Skin epidermis (tissue), 12 donors: Measurements from ENCODE around the gene AGT.
"Not testable (repeated sequence)": the region's sequence is repeated elsewhere in the genome, so short reads cannot be mapped to it uniquely, and the experiment has no call there.

ENCODE experiments used
- H3K27ac ChIP-seq, 21 experiments: fragments of 200-600 bp; sonication (generic) in 11 of 21; one replicate each; pipeline ENCODE4 v1.5.0; 2020; ENCODE audit warnings: mild to moderate bottlenecking in 3 of 21, inconsistent platforms in 2 of 21, moderate library complexity in 2 of 21
- H3K4me3 ChIP-seq, 7 experiments: fragments of 200-600 bp; sonication (generic) in 2 of 7; one replicate each; pipeline ENCODE4 v1.5.0; 2020; ENCODE audit warnings: inconsistent platforms in 2 of 7, mild to moderate bottlenecking in 2 of 7, moderate library complexity in 1 of 7

The AGT gene

DNA sequence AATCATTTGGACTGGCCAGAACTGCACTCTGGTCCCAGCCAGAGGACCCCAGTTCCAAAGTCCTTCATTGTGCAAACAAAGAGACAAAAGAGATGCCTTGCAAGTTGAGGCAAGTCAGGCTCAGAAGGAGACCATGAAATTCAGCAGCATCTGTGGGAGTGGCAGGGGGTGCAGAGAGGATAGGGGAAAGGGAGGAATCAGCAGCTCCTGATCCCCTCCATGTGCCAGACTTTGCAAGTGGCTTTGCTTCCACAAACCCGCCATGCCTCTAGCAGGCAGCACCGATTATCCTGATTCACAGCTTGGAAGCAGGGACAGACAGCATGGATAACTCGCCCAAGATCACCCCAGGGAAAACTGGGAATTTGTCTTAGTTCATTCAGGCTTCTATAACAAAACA, 31.1 kb upstream of the AGT start:
- H3K4me3 ChIP-seq = no peak overlapping the region
- H3K27ac ChIP-seq = no peak overlapping the region

DNA sequence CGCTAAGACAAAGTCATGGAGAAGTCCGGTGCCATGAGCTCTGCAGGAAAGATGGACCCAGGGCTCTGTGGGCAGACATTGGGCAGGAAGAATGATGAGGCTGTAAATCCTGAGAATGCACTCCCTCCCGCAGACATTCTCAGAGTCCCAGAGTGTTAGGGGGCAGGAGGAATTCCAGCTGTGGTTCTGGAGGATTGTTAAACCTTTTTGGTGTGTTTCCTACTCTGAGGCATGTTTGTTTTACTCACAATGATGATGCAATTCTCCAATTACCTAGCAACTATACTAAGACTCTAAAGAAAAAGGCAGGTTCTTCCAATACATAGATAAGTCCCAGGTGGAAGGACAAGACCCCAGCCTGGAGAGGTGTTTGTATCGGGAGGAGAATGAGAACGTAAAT, 30.5 kb upstream of the AGT start:
- Histone ChIP-seq H3K27ac (no peak overlapping the region), H3K4me3 (no peak overlapping the region)

DNA sequence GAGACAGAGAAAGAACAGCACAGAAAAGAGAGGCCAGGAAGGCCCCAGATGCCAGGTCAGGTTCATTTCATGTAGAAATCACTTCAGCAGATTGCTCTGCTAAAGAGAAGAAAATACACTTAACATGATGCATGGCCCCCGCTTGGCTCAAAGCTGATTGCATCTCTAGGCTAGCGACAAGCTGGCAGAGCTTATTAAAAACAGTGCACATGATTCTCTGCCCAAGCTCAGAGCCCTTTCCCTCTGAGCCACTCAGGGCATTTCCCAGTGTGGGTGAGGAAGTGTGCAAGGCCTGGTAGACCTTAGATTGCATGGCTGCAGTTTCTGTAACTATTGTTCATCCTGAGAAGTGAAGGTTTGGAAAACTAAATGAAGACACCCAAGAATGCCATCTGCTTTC, 30.0 kb upstream of the AGT start:
- H3K27ac ChIP-seq = no peak overlapping the region
- no peak overlapping the region for H3K4me3 ChIP-seq

DNA sequence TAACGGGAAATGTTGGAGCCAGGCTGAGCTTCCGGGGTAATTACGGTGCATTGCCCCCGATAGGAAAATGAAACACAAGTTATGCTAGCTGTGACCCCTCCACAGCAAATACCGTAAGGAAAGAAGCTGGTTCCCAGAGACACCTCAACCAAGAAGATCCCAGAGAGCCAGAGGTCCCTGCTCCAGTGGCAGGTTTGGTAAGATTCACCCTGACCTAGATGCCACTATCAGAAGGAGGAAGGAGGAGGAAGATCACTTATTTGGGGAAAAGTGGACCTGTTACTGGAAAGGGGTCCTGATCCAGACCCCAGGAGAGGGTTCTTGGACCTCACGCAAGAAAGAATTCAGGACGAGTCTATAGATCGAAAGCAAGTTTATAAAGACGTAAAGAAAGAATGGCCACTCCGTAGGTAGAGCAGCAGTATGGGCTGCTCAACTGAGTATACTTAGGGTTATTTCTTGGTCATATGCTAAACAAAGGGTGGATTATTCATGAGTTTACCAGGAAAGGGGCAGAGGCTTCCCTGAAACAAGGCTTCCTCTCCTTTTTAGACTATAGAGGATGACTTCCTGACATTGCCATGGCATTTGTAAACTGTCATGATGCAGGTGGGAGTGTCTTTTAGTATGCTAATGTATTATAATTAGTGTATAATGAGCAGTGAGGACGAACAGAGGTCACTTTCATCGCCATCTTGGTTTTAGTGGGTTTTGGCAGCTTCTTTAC, 25.8 kb upstream of the AGT start:
- H3K4me3 ChIP-seq = no peak overlapping the region
- H3K27ac ChIP-seq = no peak overlapping the region

DNA sequence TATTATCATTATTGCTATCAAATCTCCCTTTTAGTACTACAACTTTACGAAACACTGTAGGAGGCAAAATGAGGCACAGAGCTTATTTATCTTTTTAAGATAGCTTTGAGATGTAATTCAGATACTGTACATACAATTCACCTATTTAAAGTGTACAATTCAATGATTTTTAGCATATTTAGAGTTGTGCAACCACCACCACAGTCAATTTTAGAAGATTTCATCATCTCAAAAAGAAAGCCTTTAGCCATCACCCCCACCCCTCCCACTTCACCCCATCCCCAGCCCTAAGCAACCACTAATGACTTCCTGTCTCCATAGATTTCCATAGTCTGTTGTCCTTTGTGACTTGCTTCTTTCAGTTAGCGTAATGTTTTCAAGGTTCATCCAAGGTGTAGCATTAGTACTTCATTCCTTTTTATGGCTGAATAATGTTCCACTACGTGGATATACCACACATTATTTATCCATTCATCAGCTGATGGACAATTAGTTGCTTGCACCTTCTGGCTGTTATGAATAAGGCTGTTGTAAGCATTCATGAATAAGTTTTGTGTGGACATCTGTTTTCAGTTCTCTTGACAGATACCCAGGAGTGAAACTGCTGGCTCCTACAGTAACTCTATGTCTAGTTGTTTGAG, 23.8 kb upstream of the AGT start:
- Histone ChIP-seq H3K27ac (no peak overlapping the region), H3K4me3 (no peak overlapping the region)

DNA sequence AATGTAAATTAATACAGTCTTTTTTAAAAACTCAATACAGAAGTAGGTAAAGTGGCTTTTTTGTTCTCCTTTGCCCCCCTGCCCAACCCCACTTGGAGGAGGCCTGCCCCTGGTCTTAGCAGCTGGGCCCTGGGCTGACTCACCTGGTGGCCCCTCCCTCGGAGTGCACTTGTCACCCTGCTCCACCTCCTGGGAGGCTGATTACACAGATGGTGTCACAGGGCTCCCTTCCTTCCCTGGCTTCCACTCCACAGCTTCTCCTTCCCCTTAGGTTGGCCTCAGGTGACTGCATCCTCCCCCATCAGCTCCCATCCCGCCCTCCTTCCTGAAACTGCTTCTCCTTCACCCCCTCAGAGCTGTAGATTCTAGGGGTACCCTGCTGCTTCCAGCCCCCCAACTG, 21.5 kb upstream of the AGT start:
- H3K4me3 ChIP-seq = no peak overlapping the region
- H3K27ac ChIP-seq = no peak overlapping the region

DNA sequence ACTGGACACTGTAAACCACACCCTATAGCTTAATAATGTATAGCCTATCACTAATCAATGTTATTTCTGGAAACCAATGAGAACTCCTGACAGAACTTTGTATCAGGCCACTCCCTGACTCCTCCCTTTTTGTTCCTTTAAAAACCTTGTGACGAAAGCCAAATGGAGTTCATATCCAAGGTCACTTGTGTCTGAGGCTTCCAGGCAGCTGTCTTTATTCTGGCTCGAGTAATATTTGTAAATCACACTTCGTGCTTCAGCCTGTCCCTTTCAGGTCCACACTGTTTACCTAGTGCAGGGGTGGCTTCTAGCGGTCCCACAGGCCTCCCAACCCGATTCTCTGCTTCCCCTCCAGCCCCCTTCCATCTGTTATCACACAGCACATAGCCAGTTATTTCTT, 17.1 kb upstream of the AGT start:
- H3K27ac ChIP-seq = no peak overlapping the region
- no peak overlapping the region for H3K4me3 ChIP-seq

DNA sequence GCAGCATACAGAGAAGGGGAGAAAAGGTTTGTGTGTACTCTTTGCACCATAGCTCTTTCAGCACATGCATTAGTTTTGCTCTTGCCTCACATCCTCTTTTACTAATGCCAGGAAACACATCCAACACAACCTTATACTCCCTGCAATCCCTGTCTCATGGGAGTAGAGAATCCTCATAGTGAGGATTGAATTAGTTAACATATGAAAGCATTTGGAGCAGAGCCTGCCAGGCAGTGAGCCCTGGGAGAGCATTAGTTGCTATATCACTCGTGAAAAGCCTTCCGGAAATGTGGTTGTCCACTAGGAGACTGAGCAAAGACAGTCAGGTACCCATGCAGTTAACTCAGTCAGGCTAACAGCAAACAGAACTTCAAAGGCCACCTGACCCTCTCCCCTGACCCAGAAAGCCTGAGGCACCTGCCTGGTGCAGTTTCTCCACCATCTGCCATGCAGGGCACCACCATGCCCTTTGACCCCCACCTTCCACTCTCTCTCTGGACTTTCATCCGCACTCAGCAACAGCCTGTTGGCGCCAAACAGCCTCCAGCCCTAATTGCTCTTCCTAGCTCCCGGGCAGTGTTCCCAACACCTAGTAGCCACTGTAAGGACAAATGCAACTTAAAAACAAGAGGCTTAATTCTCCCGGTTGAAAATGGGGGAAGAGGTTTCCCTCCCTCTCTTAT, 14.9 kb upstream of the AGT start:
- H3K4me3 ChIP-seq = no peak overlapping the region
- no peak overlapping the region for H3K27ac ChIP-seq

DNA sequence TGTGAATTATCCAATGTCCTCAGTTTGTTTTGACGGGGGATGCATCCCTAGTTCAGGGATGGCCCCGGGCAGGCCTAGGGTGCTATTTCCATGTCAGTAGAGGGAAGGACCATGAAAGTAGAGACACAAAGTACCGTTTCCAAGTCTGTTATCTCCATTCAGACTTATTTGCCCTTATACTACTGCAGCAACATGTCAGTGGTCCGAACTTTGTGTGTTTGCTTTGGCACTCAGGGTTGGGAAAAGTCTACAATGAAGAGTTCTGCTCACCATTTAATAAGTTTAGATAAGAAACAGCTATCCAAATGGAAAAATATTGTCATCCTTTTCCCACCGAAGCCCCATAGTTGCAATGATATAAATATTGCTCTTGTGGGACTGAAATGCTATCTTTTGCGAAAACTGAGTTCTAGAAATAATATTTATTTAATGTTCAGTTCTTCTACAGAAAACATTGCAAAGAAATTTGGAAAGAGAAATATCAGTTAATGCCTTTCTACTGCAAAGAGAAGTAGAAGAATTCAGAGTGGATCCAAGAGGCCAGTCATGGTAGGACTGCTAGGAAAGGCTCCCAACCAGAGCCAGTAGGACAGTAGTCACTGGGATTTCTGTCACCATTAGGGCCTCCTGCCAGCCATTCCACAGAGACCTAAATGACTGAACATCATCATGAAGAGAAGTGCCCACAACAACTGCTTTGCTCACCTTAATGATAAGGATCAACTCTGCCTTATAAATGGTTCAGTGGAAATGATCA, 11.5 kb upstream of the AGT start:
- H3K27ac ChIP-seq = no peak overlapping the region
- no peak overlapping the region for H3K4me3 ChIP-seq

DNA sequence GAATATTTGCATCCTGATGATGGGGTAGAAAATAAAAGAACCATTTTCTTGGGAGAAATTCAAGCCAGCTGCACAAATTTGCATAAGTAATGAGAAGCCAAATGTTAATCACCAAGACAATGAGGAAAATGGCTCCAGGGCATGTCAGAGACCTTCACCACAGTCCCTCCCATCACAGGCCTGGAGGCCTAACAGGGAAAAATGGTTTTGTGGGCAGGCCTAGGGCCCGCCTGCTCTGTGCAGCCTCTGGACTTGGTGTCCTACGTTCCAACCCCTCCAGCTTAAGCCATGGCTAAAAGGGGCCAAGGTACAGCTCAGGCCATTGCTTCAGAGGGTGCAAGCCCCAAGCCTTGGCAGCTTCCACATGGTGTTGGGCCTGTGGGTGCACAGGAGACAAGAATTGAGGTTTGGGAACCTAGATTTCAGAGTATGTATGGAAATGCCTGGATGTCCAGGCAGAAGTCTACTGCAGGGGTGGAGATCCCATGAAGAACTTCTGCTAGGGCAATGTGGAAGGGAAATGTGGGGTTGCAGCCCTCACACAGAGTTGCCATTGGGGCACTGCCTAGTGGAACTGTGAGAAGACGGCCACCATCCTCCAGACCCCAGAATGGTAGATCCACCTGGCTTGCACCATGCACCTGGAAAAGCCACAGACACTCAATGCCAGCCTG, 8.1 kb upstream of the AGT start:
- not testable (repeated sequence) for H3K4me3 ChIP-seq, H3K27ac ChIP-seq

DNA sequence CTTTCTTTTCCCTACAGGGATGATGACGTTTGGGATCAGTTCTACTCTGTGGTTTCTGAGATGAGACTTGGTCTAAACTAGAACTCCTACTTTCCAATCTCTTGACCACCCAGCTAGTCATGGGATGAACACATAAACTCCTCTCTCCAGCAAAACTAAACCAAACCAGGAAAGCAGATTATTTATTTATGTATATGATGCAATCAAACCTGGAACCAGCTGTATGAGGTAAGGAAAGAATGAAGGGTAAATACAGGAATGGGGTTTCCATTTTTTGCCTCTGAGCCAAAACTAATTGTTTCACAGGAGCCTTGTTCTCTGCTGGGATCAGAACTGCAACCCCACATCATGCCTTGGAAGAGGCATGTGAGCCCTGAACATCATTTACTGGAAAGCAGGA, 3.3 kb upstream of the AGT start:
- no peak overlapping the region for H3K27ac ChIP-seq
- no peak overlapping the region for H3K4me3 ChIP-seq

DNA sequence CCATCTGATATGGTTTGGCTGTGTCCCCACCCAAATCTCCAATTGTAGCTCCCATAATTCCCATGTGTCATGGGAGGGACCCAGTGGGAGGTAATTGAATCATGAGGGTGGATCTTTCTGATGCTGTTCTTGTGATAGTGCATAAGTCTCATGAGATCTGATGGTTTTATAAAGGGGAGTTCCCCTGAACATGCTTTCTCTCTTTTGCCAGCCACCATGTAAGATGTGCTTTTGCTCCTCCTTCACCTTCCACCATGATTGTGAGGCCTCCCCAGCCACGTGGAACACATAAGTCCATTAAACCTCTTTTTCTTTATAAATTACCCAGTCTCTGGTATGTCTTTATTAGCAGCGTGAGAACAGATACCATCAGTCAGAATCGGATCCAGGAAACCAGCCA, 2.5 kb upstream of the AGT start:
- not testable (repeated sequence) for H3K4me3 ChIP-seq, H3K27ac ChIP-seq

DNA sequence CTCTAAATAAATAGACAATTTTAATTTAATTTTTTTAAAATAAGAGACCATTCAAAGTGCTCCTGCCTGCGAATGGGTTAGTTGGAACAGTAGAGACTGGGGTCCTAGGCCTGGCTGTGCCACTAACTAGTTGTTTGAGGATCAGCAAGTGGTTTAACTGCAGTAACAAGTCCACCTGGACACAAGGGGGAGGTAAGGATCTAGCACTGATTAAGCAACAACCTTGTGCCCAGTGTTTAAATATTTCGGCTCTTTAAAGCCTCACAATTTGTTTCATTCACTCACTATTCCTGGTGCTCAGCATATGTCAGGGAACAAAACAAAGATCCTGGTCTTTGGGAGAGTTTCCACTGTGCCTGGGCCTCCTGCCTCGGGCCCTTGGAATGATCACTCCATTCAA, 1.6 kb upstream of the AGT start:
- Histone ChIP-seq H3K4me3 (no peak overlapping the region), H3K27ac (no peak overlapping the region)

DNA sequence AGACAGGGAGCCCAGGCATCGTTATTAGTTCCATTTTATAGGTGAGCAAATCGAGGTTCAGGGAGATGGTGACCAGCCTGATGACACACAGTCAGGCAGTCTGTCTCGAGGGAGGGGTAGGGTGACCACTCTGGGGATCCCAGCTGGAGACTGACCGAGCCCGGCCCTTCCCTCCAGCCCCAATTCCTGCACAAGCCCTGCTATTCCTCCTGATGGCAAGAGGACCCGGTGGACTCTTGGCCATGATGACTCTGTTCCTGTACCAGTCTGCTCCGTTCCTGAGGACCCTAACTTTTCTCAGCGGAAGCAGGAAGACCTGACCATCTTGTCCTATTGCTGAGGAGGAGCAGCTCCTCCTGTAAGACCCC, 391 bp downstream of the AGT start:
- Histone ChIP-seq H3K27ac (no peak overlapping the region), H3K4me3 (no peak overlapping the region)

DNA sequence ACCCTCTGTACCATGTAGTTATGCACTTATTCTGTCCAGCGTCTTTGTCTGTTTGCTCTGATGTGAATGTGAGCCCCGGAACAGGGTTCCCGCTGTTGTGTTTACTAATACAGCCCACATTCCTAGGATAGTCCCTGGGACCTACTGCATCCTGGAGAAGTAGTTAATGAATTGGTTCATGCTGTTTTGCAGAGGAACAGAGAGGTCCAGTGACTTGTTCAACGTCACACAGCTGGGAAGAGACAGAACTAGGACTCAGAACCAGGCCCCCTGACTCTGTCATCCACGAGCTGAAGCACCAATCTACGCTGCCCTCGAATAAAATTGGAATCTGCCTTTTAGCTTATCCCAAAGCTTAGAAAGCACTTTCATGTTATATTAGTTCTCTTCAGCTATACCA, 784 bp downstream of the AGT start:
- H3K4me3 ChIP-seq = no peak overlapping the region
- H3K27ac ChIP-seq = no peak overlapping the region

DNA sequence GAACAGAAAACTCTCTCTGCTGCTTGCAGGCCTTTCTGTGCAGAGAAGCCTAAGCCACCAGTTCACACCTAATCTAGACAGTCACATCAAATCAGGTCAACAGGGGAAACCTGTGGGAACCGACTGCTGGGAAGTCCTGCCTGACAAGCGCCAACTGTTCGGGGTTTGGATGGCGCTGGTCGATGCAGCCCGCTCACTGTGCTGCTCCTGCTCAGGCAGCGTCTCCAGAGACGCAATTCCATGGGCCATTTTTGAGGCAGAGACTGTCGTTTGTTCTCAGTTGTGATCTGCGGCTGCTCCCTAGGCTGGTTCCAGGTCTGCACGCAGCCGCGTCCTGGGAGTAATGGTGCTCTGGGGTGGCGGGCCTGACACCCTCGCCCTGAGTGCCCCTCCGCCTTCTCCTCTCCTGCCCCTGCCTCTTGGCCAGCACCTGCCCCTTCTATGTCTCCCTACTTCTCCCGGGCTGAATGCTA, 1.4 kb downstream of the AGT start:
- no peak overlapping the region for H3K27ac ChIP-seq
- H3K4me3 ChIP-seq = no peak overlapping the region

DNA sequence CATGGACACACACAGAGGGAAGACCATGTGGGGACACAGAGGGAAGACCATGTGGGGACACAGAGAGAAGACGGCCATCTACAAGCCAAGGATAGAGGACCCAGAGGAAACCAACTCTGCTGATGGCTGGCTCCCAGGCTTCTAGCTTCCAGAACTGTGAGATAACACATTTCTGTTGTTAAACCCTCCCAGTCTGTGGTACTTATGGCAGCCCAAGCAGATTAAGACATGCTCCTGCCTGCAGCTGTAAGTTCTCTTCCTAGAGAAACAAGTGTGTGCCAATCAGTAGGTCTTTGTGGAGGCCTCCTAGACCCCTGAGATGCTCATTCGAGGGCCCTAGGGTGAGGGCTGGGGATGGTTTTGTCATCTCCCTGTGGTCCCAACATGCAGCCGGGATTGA, 2.7 kb downstream of the AGT start:
- H3K4me3 ChIP-seq = no peak overlapping the region
- H3K27ac ChIP-seq = no peak overlapping the region

DNA sequence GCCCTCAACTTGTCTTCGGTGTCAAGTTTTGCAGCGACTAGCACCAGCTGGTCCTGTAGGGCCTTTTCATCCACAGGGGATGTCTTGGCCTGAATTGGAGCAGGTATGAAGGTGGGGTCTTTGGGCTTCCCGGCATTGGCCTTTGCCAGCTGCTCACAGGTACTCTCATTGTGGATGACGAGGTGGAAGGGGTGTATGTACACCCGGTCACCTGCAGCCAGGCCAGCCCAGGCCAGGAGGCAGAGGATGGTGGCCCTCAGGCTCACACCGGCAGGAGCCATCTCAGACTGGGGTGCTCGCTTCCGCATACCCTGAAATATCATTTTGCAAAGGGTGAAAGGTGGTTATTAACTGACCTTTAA, 3.4 kb downstream of the AGT start:
- Histone ChIP-seq H3K4me3 (no peak overlapping the region), H3K27ac (no peak overlapping the region)

DNA sequence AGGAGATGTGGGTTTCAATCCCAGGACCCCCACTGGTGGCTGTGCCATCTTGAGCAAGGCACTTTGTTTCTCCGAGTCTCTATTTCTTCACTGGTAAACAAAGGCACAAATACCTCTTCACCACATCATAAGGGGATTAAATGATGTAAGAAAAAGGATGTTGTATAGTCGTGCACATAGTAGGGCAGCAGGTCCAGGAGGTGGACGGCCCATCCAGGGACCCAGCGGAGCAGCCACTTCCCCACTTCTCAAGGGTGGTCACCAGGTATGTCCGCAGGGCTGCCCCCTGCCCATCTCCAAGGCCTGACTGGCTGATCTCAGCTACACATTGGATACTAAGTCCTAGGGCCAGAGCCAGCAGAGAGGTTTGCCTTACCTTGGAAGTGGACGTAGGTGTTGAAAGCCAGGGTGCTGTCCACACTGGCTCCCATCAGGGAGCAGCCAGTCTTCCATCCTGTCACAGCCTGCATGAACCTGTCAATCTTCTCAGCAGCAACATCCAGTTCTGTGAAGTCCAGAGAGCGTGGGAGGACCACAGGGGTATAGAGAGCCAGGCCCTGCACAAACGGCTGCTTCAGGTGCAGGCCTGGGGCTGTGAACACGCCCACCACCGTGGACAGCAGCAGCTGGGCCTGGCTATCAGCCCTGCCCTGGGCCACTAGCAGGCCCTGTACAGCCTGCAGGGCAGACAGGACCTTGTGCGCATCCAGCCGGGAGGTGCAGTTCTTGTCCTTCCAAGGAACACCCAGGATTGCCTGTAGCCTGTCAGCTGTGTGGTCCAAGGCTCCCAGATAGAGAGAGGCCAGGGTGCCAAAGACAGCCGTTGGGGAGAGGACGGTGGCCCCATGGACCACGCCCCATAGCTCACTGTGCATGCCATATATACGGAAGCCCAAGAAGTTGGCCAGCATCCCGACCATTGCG, 4.0 kb downstream of the AGT start:
- Histone ChIP-seq H3K27ac (no peak overlapping the region), H3K4me3 (no peak overlapping the region)
